HL-60 (cell line): Measurements from ENCODE around the gene CENPF.

Experiments used
- DNase-seq, 2 experiments: peaks; one replicate each; pipeline ENCODE4 v3.0.0-alpha.2; 2010 to 2020; ENCODE audit warnings: low read depth in 1 of 2, low spot score in 1 of 2
- H3K27ac ChIP-seq: fragments of 250-450 bp; sonication (Bioruptor Pico); replicated peaks from 2 replicates; pipeline ENCODE4 v1.5.1; 2020; ENCODE audit warnings: mild to moderate bottlenecking, moderate library complexity
- H3K27me3 ChIP-seq: fragments of 250-450 bp; sonication (Bioruptor Pico); 2 replicates; pipeline ENCODE4 v1.5.1; 2021; ENCODE audit warnings: mild to moderate bottlenecking, moderate library complexity; ENCODE audit not compliant: insufficient read depth, poor library complexity, severe bottlenecking
- H3K4me3 ChIP-seq: replicated peaks from 2 replicates; pipeline ENCODE4 v1.5.1; 2011; ENCODE audit warnings: mild to moderate bottlenecking, control low read depth, low read length; ENCODE audit not compliant: insufficient read depth
- CTCF ChIP-seq: IDR thresholded peaks from one replicate; pipeline ENCODE4 v1.5.1; 2011; ENCODE audit warnings: low read length, control low read depth, inconsistent platforms; ENCODE audit not compliant: insufficient read depth
- GABPA ChIP-seq: IDR thresholded peaks from 2 replicates; pipeline ENCODE4 v1.6.1; 2012; ENCODE audit warnings: low read depth
- POLR2AphosphoS5 ChIP-seq: IDR thresholded peaks from 2 replicates; pipeline ENCODE4 v1.6.1; 2012; ENCODE audit warnings: low read depth
- REST ChIP-seq: IDR thresholded peaks from 2 replicates; pipeline ENCODE4 v1.6.1; 2012; ENCODE audit warnings: low read depth; ENCODE audit not compliant: insufficient replicate concordance
- SPI1 ChIP-seq: IDR thresholded peaks from 2 replicates; pipeline ENCODE4 v1.6.1; 2012; ENCODE audit warnings: low read depth, mild to moderate bottlenecking, borderline replicate concordance

CENPF gene

GRCh38 chr1:214641214-214641895 is 38.4 kb downstream of the CENPF start:
- H3K4me3 ChIP-seq, result no peak overlapping the region
- TF ChIP-seq POLR2AphosphoS5 (no peak), REST (no peak), GABPA (no peak), CTCF (no peak)
- H3K27ac ChIP-seq, result no peak overlapping the region
- no peaks in the 10 kb centered on the region for H3K27me3 ChIP-seq
- DNase-seq, result no peak

GRCh38 chr1:214643030-214643429 is 40.0 kb downstream of the CENPF start:
- no peak for DNase-seq
- Histone ChIP-seq H3K27me3 (no peaks in the 10 kb centered on the region), H3K27ac (no peak overlapping the region), H3K4me3 (no peak overlapping the region)
- TF ChIP-seq POLR2AphosphoS5 (no peak), REST (no peak), GABPA (no peak), CTCF (no peak), SPI1 (no peak)

- DNase-seq, result no peak
- no peak overlapping the region for H3K27ac ChIP-seq
- H3K27me3 ChIP-seq, result no peaks in the 10 kb centered on the region
- no peak overlapping the region for H3K4me3 ChIP-seq
- TF ChIP-seq REST, result no peak
- no peak for TF ChIP-seq GABPA
- TF ChIP-seq POLR2AphosphoS5, result no peak
- no peak for TF ChIP-seq CTCF
- no peak for TF ChIP-seq SPI1
Observed at GRCh38 chr1:214645712-214646111, 42.7 kb downstream of the CENPF start.
